ENCODE measurements around the gene CEP290.
"Not testable (repeated sequence)": the region's sequence is repeated elsewhere in the genome, so short reads cannot be mapped to it uniquely, and the experiment has no call there.

The CEP290 gene

DNA sequence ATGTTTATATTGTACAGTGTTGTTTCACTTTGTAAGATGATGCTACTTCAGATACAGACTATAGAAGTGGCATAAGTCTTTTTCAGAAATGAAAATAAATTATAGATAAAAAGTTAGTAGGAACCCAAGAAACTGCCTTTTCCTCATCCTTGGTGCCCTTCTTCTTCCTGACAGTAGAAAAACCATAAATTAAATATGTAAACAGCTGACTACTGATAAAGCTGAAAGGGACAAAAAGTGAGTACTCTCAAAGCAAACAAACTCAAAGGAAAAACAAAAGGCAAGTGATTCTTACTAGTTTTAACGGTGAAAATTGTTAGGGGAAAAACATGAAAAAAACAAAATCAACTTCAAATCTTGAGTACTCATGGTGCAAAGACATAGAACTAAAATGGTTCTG is 104.1 kb downstream of the CEP290 start:
- DNase-seq = no peak

DNA sequence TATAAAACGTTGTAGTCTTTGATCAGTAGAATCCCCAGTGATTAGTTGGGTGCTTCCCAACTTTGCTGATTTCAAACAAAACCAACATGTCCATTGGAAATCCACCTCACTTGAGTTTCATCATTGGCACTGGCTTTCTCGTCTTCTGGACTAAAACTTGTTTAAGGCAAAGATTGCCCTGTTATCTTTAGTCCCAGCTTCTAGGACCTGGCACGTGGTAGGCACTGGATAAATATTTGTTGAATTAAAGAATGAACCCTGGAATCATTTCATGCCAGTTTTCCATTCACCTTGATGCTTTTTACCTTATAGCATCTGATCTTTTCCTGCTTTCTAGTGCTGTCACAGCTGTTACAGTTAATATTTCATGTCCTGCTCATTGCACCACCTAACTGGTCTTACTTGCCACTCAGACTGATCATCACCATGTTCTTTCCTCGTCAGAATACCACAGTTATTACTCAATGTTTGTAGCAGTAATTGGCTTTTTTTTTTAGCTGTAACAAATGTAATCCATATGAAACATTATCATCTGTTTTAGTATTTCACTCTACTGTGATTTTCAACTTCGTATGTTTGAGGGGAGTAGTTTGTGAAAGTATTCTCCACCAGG is 105.4 kb downstream of the CEP290 start:
- no peak for DNase-seq

DNA sequence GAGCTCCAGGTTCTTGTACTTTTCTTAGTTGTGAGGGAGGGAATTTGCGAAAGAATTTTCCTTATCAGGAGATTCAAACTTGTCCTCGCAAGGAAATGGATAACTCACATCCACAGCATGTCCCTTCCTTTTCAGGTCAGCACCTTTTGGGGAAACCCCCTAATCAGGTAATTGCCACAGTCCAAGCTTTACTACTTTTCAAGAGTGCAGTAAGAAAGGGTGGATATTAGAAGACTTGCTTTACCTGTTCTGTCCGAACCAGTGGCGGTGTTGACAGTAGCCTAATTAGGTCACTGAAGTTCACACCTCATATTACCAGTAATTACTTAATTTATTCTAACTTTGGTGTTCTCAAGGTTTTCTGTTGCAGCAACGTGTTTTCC is 106.0 kb downstream of the CEP290 start:
- no peak for DNase-seq

DNA sequence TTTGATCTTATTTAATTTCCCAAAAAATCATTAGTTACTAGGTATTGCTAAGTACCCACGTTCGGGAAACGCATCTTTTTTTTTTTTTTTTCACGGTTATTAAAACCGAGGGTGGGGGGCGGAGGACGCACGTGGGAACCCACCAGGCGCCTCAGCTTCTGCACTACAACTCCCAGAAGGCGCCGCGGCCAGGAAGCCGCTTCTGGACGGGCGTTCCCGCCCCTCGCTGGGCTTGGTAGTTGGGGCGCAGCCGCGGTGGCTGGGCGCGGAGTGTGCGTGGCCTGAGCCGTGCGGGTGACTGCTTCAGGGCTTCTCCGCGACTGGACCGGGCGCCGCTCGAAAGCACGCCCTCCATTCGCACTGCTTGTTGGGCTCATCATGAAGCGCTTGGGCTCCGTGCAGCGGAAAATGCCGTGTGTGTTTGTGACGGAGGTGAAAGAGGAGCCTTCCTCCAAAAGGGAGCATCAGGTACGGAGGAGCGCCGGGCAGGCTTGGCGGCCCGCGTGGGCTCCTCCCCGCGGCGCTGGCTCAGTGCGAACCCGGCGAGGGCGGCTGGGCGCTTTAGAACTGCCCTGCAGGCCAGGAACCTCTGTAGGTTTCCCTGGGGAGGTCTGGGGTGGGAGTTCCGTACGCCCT is 106.5 kb downstream of the CEP290 start:
- DNase-seq = peak; percentile 94

DNA sequence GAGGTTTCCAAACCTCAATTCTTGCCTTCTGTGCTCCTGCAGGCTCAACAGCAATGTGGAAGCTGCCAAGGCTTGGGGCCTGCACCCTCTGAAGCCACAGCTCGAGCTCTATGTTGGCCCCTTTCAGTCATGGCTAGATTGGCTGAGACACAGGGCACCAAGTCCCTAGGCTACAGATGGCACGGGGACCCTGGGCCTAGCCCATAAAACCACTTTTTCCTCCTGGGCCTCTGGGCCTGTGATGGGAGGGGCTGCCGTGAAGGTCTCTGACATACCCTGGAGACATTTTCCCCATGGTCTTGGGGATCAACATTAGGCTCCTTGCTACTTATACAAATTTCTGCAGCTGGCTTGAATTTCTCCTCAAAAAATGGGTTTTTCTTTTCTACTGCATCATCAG is 110.7 kb downstream of the CEP290 start:
- DNase-seq = not testable (repeated sequence)

DNA sequence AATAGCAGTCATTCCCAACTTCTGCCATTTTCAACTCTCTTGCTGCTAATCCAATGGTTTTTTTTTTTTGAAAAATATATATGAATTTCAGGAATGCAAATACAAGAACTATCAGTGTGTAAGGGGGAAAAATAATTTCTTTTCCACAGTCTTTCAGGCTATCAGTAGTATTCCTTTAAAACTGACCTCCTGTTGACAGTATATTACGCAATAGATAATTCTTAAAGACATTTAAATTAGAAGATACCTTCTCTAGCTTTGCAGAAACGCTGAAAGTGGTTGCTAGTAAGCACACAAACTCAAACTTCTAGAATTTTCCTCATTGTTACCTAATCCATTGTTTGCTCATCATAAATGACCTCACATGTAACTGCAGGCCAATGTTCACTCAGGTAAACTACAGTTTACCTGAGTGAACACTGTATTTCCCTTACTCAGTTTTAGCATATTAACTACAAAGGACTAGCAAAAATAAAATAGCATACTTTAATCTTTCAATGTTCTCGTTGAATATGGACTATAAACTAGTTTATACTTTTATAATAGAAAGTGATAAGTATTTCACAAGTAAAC is 112.7 kb downstream of the CEP290 start, which contains the start of gene C12orf50:
Gene C12orf50, minus strand, starts transcription at position 309 of the 573 bp plus-strand sequence. CDS start 2,439 bp downstream, outside the sequence.
- no peak for DNase-seq

DNA sequence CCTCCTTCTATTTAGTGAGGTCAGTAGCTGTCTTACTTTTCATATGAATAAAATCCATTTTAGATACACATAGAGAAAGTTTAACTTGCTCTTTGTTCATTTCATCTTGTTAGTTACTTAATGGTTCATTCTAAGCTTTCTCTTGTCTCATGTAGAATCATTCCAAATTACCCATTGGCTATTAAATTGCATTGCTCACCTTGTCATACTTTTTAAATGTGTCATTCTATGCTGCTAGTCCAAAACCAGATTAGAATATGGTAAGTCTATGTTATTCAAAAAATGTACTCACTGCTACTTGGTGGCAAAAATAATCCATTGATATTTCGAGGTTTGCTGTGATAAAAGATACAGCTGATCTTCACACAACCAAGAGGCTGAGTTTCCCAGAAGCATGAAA is 115.7 kb downstream of the CEP290 start:
- no peak for DNase-seq

DNA sequence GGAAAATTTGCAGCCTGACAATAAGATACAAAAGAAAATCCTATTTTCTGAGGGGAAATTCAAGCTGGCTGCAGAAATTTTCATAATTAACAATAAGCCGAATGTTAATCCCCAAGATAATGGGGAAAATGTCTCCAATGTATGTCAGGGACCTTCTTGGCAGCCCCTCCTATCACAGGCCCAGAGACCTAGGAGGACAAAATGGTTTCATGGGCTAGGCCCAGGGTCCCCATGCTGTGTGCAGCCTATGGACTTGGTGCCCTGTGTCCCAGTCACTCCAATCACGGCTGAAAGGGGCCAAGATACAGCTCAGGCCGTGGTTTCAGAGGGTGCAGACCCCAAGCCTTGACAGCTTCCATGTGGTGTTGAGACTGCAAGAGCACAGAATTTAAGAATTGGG is 123.9 kb downstream of the CEP290 start:
- DNase-seq = no peak

DNA sequence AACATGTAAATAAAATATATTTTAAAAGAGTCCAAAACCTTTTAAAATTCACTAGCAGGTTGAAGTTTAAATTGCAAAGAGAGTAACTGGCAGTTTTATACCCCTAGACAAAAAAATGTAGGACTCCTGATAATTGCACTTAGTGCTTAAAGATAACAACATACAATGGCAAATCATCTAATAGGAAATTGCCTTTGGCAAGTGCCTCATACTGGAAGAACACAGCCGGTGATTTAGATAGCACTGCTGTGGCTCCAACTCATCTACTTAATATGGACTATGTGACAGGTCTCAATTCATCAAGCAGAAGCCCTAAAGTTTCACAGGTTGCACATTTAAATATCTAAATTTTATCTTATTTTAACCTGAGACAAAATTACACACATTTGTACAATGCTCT is 126.1 kb downstream of the CEP290 start:
- DNase-seq = no peak

DNA sequence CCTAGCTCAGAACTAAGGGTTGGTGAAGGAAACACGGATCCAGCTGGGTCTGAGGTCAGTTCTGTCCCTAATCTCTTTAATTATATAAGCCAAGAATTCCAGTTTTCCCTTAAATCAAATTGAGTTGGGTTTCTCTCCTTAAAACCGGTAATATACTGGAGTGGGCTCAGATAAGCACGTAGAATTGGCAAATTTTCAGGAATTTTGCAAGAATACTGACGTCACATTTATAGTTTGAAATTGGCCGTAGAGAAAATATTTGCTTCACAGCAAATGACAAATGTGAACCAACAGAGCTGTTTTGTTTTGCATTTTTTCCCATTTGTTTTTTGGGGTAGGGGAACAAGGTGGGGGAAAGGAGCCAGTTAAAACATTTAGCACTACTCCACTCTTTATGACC is 130.1 kb downstream of the CEP290 start:
- DNase-seq = no peak

DNA sequence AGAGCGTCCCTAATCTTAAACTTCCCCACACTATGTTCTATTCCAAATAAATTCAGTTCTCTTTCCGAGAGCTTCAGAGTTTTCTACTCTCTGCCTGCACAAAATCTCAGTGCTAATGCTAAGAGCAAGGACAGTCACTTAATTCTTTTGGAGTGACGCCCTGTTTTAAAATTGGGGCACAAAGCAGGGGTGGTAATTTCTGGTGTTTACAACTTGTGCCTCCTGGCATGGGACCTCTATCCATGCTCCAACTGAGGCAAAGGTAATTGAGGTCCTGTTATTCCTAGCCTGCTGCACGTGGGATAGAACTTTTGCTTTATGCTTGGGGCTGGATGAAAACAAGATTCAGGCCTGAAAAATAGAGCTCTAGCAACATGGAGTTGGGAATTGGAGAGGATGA is 135.5 kb downstream of the CEP290 start:
- no peak for DNase-seq

DNA sequence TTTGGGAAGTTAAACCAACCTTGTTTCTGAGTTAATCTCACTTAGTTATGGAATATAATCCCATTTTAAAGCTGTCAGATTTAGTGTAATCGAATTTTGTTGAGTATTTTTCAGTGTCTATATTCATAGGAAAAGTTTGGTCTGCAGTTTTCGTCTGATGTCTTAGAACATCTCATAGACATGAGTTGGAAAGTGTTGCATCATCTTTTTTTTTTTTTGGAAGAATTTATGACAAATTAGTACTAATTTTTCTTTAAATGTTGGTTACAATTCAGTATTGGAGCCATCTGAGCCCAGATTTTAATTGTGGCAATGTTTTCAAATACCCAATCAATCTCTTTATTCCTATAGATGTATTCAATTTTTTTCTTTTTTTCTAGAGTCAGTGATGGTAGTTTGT is 140.6 kb downstream of the CEP290 start:
- no peak for DNase-seq
